GM21786 (cell line): ENCODE measurements around the gene SPECC1.
A peak's percentile ranks its signal among the peaks of the same experiment; 100 is the strongest.

Experiments
- ATAC-seq: cut with Tn5 transposase; IDR thresholded peaks from one replicate; pipeline ENCODE4 v1.9.1; 2021; ENCODE audit not compliant: unreplicated experiment

The SPECC1 gene

DNA sequence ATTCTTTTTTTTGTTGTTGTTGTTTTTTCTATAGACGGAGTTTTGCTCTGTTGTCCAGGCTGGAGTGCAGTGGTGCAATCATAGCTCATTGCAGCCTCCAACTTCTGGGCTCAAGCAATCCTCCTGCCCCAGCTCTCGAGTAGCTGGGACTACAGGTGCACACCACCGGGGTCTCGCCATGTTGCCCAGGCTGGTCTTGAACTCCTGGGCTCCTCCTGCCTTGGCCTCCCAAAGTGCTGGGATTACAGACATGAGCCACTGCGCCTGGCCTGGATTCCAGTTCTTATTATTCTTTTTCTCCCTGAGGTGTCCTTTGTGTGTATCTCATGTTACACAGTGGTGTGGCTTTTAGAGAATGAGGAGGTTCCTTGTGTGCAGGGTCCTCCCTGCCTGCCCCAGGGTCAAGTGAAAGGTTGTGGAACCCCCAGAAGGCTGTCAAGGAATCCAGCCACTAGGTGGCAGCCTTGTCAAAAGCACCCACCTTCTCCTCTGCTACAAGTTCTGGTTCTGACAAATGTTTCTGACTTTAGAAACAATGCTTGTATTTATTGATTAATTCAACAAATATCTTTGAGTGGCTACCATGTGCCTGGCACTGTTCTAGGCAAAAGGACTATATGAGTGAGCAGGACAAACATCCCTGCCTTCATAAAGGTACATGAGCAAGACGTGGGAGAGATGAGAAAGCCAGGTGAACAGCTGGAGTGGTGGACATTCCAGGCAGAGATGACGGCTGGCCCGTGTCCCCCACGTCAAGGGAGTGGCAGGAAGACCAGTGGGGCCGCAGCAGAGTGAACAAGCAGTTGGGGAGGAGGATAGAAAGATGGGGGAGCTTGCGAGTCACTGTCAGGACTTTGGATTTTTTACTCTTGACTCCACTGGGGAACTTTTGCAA lies 112.4 kb downstream of the SPECC1 start:
- no peak for ATAC-seq

DNA sequence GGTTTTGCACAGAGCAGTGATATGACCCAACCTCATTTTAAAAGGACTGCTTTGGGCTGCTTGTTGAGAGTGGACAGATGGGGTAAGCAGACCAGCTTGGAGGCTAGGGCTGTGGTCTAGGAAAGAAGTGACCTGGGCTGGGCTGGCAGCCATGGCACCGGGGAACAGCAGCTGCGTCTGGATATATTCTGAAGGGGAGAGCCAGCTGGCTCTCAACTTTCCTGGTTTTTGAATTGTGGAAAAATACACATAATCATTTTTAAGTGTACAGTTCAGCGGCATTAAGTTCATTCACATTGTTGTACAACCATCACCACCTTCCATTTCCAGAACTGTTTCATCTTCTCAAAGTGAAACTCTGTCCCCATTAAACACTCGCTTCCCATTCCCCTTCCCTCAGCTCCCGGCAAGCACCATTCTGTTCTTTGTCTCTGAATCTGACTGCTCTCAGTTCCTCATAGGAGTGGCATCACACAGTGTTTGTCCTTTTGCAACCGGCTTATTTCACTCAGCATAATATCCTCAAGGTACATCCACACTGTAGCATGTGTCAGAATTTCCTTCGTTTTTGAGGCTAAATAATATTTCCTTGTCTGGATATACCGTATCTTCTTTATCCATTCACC lies 113.2 kb downstream of the SPECC1 start:
- no peak for ATAC-seq

DNA sequence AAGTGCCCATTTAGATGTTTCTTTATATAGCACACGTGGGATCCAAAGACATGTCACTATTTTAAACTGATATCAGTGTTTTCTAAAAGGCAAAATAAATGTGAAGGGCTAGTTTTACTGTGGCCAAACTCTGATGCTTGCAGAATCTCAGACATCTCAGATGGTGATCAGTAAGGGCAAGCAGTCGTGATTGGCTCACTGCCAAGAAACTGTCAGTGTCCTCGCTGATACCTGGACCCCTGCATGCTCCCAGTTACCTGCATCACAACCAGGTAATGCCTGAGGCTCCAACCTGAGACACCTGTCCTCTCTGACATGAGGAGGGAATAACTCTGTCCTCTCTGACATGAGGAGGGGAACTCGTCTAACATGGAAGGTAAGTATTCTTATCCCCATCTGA lies 114.0 kb downstream of the SPECC1 start:
- no peak for ATAC-seq

DNA sequence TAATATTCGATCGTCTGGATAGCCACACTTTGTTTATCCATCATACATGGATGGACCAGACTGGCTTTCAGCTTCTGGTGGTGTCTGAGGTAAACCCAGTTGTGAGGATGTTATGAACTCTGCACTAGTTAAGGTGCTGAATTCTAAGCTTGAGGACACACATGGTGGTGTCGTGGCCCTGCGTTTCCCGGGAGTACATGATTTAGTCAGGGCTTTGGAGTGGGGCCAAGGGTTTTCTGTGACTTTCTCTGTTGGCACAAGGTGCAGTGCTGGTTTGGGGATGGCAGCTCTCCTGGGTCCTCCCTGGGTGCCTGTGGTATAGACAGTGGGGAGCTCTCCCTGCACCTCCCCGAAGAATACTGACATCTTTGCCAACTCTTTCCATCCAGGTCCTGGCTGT lies 116.6 kb downstream of the SPECC1 start:
- no peak for ATAC-seq

DNA sequence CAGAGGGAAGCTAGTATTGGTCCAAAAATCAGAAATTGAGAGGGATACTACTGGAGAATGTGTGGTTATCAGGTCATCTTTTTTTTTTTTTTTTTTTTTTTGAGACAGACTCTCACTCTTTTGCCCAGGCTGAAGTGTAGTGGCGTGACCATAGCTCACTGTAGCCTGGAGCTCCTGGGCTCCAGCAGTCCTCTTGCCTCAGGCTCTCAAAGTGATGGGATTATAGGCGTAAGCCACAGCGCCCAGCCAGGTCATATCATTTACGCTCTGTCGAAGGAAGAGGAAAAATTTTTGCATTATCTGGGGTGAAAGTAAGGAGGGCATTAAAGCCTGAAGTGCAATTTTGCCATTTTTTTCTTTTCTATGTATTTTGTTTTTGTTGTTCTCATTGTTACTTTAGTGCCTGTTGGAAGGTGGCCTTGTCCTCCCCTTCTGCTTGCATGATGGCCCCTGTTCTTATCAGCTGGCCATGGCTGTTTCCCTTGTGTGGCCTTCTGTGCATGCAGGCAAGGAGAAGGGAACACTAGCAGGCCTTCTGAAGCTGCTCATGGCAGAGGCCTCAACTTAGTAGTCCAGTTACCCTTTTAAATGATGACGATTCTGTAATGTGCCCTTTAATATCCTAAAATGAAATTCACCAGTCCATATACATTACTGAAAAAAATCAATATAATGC lies 118.3 kb downstream of the SPECC1 start:
- no peak for ATAC-seq

DNA sequence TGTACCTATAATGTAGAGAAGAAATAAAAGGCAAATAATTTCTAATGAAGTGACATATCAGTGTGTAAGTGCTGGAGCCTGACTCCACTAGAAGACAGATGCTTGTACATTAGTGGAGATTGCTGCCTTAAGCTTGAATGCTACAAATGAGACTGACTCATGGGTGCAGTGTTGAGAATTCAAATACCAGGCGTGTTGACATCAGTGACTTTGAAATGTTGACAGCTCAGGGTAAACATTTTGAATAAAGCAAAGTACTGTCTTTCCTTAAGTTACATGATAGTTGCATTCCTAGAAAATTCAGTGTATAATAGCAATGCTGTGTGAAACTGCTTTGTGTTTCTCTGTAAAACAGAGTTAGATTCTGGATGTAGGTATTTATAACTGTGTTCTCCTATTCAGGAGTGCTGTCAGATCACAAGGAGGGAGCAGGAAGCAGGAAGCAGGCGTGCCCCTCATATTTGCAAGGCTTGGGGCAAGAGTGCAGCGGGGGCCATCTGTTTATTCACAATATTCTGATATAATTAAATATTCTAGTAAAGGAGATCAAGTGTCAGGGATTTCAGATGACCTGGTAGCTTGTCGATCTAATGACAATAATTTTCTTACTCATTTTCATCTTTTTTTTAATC lies 119.0 kb downstream of the SPECC1 start:
- no peak for ATAC-seq

DNA sequence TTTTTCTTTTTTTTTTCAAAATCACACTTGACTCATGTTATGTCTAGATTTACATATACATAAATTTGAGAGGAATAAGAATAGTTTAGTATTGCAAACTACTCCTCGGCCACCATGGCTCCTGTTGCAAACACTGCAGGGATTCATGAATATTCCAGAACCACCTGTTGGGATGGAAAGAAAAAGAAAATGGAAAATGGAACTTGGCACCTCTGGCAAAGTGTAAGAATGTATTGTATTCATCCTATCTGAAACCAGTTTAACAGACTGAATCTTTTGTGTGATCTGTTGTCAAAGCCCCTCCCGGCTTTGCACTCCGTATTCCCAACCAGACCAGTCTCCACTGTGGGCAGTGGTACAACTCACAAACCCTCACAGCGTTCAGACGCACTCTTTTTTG lies 124.4 kb downstream of the SPECC1 start:
- no peak for ATAC-seq

DNA sequence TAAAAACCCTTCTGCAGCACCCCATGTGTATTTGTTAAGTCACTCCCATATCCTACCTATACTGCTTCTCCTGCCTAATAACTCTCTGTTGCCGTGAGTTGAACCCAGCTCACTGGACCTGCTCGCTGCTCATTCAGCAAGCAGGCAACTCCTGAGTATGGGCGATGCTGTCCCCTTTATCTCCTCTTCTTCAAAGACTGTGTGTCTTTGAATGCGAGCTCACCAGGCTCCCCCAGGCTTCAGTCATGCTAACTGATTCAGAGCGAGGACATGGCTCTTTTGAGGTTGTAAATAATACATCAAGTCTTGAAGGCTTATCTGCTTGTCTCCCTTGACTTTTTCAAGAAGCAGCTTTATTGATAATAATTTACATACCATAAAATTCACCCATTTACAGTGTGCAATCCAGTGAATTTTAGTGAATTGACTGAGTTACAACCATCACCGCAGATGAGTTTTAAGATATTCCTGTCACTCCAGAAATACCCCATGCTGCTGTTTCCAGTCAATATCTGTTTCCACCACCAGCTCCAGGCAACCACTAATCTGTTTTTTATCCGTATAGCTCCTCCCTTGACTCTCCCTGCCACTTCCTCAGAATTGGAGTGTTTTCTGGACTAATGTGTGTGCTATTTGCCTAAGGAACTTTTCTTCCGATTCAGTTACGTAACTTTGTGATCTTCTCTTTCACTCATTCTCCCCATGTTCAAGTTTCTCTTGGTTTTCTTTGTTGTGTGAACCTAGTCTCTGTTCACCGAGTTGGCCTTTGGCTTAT lies 132.2 kb downstream of the SPECC1 start:
- ATAC-seq = no peak

DNA sequence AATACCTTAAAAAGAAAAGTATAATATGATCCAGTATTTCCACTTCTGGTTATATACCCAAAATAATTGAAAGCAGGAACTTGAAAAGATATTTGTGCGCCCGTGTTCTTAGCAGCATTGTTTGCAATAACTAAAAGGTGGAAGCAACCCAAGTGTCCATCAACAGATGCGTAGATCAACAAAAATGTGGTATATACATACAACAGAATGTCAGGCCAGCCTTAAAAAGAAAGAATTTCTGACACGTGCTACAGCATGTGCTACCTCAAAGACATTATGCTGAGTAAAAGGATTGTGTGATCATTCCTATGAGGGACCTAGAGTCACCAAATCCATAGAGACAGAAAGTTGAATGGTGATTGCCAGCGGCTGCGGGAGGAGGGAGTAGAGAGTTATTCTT lies 133.1 kb downstream of the SPECC1 start:
- ATAC-seq = no peak

DNA sequence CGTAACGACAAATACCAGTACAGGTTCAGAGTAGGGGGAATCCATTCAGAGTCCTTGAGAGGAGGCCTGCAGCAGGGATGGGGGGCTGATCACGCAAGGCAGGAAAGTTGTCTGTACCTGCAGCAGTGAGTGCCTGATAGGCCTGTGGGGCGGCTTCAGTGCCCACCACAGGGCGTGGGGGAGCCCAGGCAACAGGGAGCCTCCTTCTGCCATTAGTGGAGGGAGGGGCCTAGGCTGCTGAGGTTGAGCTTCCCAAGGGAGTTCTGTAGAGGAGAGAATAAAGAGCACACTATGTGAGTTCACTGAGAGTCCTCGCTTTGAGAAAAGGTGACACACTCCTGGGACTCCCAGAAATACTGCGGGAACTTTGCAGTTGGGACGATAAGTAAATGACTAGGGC lies 134.6 kb downstream of the SPECC1 start:
- ATAC-seq = no peak

DNA sequence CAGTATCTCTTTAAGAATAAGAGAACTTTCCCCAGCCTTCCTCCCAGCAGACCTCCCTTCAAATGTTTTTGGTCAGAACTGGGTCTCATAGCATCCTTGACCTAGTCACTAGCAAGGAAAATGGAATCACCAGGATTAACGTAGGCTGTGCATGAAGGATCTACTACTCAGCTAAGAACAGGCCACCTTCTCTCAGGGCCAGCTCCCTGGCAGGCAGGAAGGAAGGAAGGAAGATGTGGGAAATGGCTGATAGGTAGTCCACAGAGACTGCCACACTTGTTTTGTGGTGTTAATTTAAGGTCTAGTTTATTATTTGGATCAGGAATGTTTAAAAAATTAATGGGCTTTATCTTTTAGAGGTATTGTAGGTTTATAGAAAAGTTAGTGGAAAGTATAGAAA lies 136.4 kb downstream of the SPECC1 start:
- no peak for ATAC-seq

DNA sequence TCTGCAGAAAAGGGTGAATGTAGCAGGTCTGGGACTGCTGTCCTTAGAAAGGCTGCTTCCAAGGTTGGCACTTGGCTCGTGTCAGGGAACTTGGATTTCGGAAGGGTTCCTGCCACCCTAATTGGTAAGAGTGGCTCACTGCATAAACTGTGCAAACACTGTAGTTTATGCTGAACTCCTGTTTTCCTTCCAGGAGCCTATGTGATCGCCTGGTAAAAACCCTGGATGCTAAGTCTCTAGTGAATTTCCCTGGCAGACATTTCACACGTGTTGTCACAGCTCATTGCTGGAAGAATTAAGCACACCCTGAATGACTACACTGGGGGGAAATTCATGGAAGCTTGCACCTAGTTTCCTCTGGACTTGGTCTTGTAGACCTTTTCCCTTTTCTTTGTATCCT lies 140.1 kb downstream of the SPECC1 start:
- no peak for ATAC-seq

DNA sequence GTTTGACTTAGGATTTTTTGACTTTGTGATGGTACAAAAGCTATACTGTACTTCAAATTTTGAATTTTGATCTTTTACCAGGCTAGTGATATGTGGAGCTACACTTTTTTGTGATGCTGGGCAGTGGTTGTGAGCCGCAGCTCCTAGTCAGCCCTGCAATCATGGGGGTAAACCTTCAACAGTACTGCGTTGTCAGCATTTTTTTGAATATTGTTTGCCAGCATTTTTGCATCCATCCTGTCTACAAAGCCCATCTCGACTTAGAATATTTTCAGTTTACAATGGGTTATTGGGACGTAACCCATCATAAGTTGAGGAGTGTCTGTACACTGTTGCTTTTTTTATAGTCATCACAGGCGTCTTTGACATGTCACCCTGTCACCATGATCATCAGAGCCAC lies 142.0 kb downstream of the SPECC1 start:
- no peak for ATAC-seq

DNA sequence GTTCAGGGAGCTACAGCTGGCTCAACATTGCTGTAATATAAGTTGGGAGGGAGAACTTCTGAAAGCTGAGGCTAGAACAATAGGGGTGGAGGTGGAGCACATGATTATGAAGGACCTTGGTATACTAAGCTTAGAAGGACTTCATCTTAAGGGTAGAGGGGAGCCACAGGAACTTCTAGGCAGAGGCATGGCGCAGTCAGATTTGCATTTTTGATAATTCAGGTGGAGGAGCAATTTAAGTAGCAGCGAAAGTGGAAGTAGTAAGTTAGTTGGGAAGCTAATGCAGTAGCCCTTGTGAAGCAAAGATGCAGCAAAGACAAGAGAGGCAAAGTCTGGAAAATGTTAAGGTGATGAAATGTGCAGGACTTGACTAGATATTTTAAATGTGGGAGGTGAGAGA lies 144.1 kb downstream of the SPECC1 start:
- ATAC-seq = no peak

DNA sequence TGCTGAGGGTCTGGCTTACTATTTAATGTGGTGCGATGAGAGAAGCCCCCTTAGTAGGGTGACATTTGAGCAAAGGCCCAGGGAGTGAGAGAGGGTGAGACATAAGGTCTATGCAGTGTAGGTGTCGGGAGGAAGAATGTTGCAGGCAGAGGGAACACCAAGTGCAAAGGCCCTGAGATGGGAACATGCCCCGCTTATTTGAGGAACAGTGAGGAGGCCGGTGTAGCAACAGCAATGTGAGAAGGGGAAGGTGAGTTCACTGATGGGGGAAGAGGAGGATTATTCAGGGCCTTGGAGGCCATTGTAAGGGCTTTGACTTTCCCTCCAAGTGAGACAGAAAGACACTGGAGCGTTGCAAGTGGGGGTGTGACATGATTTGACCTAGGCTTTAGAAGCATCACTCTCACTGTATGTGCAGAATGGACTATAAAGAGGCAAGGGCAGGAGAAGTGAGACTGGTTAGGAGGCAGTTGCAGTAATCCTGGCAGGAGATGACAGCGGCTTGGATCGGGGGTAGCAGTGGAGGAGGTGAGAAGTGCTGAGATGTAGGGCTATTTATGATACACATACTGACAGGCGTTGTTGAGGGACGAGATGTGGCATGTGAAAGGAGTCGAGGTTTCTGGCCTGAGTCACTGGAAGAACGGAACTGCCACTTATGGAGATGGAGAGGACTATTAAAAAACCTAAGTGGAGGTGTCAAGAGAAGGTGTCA lies 145.3 kb downstream of the SPECC1 start:
- ATAC-seq = no peak

DNA sequence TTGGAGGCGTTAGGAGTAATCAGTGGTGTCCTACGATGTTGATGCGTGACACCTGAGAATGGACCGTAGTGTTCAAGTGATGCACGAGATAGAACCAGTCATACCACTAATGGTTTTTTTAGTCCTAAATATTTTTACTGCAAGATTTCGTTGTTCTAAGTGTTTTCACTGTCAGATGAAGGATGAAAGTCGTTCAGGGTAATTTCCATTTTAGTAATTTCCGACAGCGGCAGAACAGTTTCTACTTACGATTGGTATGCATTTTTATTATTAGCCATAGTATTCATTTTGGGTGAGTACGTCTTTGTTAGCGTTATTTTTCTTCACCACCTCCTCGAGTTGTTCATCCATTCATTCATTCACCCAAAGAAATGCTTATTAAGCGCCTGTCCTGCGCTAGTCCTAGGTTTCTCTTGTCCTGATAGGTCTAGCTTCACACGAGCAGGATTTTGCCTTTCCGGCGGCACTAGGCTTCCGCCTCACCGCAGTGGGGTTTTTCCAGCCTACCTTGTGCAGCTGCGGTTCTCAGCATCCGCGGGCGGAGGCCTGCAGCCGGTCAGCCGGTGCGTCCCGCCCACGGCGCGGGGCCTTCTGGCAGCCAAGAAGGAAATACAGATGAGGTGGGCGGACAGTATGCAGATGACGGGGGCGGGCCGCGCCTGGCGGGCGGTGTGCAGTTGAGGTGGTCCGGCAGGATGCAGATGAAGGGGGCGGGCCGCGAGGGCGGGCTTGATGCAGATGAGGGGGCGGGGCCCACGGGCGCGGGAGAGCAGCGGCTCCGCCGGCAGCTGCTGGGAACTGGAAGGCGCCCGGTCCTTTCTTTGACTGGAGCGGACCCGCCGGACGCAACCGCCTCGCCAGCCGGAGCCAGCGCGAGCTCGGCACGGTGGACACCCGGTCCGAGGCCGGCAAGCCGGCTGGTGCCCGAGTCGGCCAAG lies 146.4 kb downstream of the SPECC1 start:
- peak; percentile 93 for ATAC-seq

DNA sequence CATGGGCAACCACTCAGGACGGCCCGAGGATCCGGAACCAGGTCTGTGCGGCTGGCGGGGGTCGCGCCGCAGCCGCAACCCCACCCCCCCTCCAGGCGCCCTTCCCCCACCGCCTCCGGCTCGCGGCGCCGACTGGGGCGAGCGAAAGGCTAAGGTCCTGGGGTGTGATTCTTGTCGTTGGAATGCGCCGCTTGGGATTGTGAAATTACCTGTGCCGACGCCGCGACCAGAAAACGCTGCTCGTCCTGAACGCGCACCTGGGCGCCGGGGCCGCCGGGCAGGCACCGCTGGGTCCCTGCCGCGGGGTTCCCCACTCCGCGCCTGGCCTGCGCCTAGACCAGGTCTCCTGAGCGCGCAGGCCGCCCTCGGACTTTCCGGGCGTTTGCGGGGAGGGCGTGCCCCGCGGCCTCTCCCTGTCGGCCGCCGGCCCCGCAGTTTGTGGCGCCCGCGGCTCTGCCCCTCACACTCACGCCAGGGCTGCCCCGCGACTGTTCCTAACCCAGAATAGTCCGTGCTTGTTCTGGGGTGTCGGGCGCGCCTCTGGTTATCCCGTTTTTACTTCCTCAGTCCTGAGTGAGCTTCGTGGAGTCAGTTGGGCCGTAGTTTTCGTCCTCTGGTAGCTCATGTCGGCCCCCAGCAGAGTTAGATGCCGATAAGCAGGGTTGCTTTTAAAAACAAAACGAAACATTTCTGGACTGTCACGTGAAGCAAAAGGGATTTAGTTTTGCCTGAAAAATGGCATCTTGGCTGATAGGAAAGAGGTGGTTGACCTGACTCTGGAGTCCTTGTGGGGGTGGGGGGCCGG lies 147.2 kb downstream of the SPECC1 start:
- peak; percentile 15 for ATAC-seq

DNA sequence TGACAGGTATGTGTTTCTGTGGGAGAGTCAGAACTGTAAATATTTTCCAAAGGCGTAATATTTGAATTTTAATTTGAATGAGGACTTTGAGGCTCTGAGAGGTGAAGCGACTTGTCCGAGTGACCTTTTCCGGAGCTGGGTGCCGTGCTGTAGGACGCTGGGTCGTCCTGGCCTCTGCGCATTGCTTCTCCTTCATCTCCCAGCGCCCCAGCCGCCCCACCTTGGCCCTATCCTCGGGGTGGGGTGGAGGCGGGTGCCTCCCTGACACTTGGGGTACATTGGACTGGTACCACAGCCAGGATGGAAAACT lies 147.8 kb downstream of the SPECC1 start:
- ATAC-seq = no peak
